WTC11 (cell line): ENCODE results near the gene SCML1. TPM values are rescaled to one million over a fixed set of nuclear protein-coding genes. Genes with fewer than 3 reads are reported as not detected.

Experiments
- ATAC-seq: fragments of 200-7000 bp; cut with Tn5 transposase; 2 replicates; pipeline ENCODE4 v1.10.0; 2021; ENCODE audit warnings: mild to moderate bottlenecking, moderate library complexity
- CTCF ChIA-PET: fragments of 300-600 bp; sonication (Branson Sonifier 250); formaldehyde crosslinking; loops from one replicate; lab custom pipeline; 2021; ENCODE audit warnings: antibody characterized with exemption; lab: Charles Lee
- POLR2A ChIA-PET: fragments of 350-600 bp; sonication (Branson Sonifier 250); formaldehyde crosslinking; loops from one replicate; lab custom pipeline; 2021; ENCODE audit warnings: antibody characterized with exemption; lab: Charles Lee
- DNase-seq: peaks from one replicate; pipeline ENCODE4 v3.0.0; 2021; ENCODE audit warnings: low spot score
- H3K27ac Mint-ChIP-seq: 2 replicates; pipeline ENCODE4 v1.8.0; 2021; ENCODE audit warnings: mixed read lengths
- H3K27me3 Mint-ChIP-seq: 2 replicates; pipeline ENCODE4 v1.8.0; 2021; ENCODE audit warnings: low read depth, mild to moderate bottlenecking, moderate library complexity, mixed read lengths
- H3K36me3 Mint-ChIP-seq: 2 replicates; pipeline ENCODE4 v1.8.0; 2021; ENCODE audit warnings: mixed read lengths
- H3K4me1 Mint-ChIP-seq: 2 replicates; pipeline ENCODE4 v1.8.0; 2022; ENCODE audit warnings: mixed read lengths
- H3K4me3 Mint-ChIP-seq: 2 replicates; pipeline ENCODE4 v1.8.0; 2021; ENCODE audit warnings: mild to moderate bottlenecking, moderate library complexity, mixed read lengths
- H3K9me3 Mint-ChIP-seq: 2 replicates; pipeline ENCODE4 v1.8.0; 2021; ENCODE audit warnings: mixed read lengths
- ATF1 ChIP-seq: sonication (generic); formaldehyde crosslinking; IDR thresholded peaks from 2 replicates; pipeline ENCODE4 v1.8.1; 2023; ENCODE audit warnings: mild to moderate bottlenecking, moderate library complexity, missing genetic modification reagents
- FOXP1 ChIP-seq: sonication (generic); formaldehyde crosslinking; IDR thresholded peaks from 2 replicates; pipeline ENCODE4 v1.8.0; 2022; ENCODE audit warnings: missing genetic modification reagents, mild to moderate bottlenecking, moderate library complexity, borderline replicate concordance
- GTF2I ChIP-seq: fragments of 250-450 bp; sonication (Bioruptor Pico); conservative IDR thresholded peaks from 2 replicates; pipeline ENCODE4 v1.4.0; 2021; ENCODE audit warnings: mild to moderate bottlenecking
- IRF2 ChIP-seq: sonication (generic); formaldehyde crosslinking; IDR thresholded peaks from 2 replicates; pipeline ENCODE4 v1.8.0; 2022; ENCODE audit warnings: low read depth, missing genetic modification reagents, borderline replicate concordance
- JAZF1 ChIP-seq: fragments of 250-450 bp; sonication (Bioruptor Pico); IDR thresholded peaks from 2 replicates; pipeline ENCODE4 v1.9.0; 2021; ENCODE audit warnings: moderate library complexity, mild to moderate bottlenecking, inconsistent platforms
- RELA ChIP-seq: sonication (generic); formaldehyde crosslinking; IDR thresholded peaks from 2 replicates; pipeline ENCODE4 v1.8.1; 2022; ENCODE audit warnings: missing genetic modification reagents, mild to moderate bottlenecking, borderline replicate concordance
- SOX15 ChIP-seq: fragments of 250-450 bp; sonication (Bioruptor Pico); IDR thresholded peaks from 2 replicates; pipeline ENCODE4 v1.9.0; 2021; ENCODE audit warnings: mild to moderate bottlenecking
- TCF7 ChIP-seq: sonication (generic); formaldehyde crosslinking; IDR thresholded peaks from 2 replicates; pipeline ENCODE4 v1.8.0; 2022; ENCODE audit warnings: mild to moderate bottlenecking, low read depth, missing genetic modification reagents, moderate library complexity
- ZNF317 ChIP-seq: sonication (generic); formaldehyde crosslinking; IDR thresholded peaks from 2 replicates; pipeline ENCODE4 v1.8.1; 2023; ENCODE audit warnings: low read depth, mild to moderate bottlenecking, moderate library complexity, missing genetic modification reagents, borderline replicate concordance
- ZNF416 ChIP-seq: fragments of 250-450 bp; sonication (Bioruptor Pico); IDR thresholded peaks from 2 replicates; pipeline ENCODE4 v1.9.0; 2021; ENCODE audit warnings: mild to moderate bottlenecking, inconsistent platforms
- ZNF671 ChIP-seq: fragments of 250-450 bp; sonication (Bioruptor Pico); IDR thresholded peaks from 2 replicates; pipeline ENCODE4 v1.8.0; 2021; ENCODE audit warnings: mild to moderate bottlenecking
- total RNA-seq: library from RNA; stranded (reverse); gene quantifications from 3 replicates; pipeline ENCODE4 v1.2.3, GENCODE V29; 2021
- TF ChIP-seq, protein P1 (sequence below): sonication (generic); formaldehyde crosslinking; IDR thresholded peaks from 2 replicates; pipeline ENCODE4 v1.8.0; 2022; ENCODE audit warnings: mild to moderate bottlenecking, missing genetic modification reagents
- TF ChIP-seq, protein P2 (sequence below): sonication (generic); formaldehyde crosslinking; IDR thresholded peaks from 2 replicates; pipeline ENCODE4 v1.8.1; 2023; ENCODE audit warnings: mild to moderate bottlenecking, missing genetic modification reagents, moderate library complexity
- TF ChIP-seq, protein P3 (sequence below): sonication (generic); formaldehyde crosslinking; IDR thresholded peaks from 2 replicates; pipeline ENCODE4 v1.8.1; 2023; ENCODE audit warnings: mild to moderate bottlenecking, missing genetic modification reagents
- TF ChIP-seq, protein P4 (sequence below): sonication (generic); formaldehyde crosslinking; IDR thresholded peaks from 2 replicates; pipeline ENCODE4 v1.8.1; 2023; ENCODE audit warnings: mild to moderate bottlenecking, missing genetic modification reagents, moderate library complexity
- TF ChIP-seq, protein P5 (sequence below): sonication (generic); formaldehyde crosslinking; IDR thresholded peaks from 2 replicates; pipeline ENCODE4 v1.8.1; 2022; ENCODE audit warnings: mild to moderate bottlenecking, moderate library complexity, missing genetic modification reagents
- TF ChIP-seq, protein P6 (sequence below): sonication (generic); formaldehyde crosslinking; IDR thresholded peaks from 2 replicates; pipeline ENCODE4 v1.8.0; 2022; ENCODE audit warnings: mild to moderate bottlenecking, missing genetic modification reagents
- TF ChIP-seq, protein P7 (sequence below): fragments of 250-450 bp; sonication (Bioruptor Pico); IDR thresholded peaks from 2 replicates; pipeline ENCODE4 v1.8.0; 2021; ENCODE audit warnings: mild to moderate bottlenecking
- TF ChIP-seq, protein P8 (sequence below): fragments of 250-450 bp; sonication (Bioruptor Pico); IDR thresholded peaks from 2 replicates; pipeline ENCODE4 v1.9.0; 2021; ENCODE audit warnings: moderate library complexity, mild to moderate bottlenecking, inconsistent platforms, borderline replicate concordance
- TF ChIP-seq, protein P9 (sequence below): sonication (generic); formaldehyde crosslinking; conservative IDR thresholded peaks from 2 replicates; pipeline ENCODE4 v1.8.1; 2023; ENCODE audit warnings: mild to moderate bottlenecking, low read depth, missing genetic modification reagents, moderate library complexity

The SCML1 gene
- total RNA-seq, 1 experiment from 2014 or later = 2.3 TPM

DNA sequence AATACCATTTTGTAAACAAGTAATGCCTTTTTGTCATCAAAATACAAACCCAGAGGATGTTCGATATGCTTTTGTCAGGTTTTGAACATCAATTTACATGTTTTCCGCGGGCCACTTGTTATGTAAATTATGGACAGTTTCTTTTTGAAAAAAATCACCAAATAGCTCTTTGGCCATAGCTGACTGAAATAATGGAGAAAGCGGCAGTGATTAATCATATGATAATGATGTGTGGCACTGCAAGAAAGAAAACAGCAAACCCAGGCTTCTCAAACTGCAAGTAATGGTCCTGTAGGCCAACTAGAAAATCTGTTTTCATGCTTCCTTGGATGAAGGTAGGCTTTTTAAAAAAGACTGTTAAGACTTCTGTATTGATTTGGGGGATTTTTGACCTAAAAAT is 15.6 kb upstream of the SCML1 start (continued):
- TF ChIP-seq SOX15 (CRISPR knock-in tag) (no peak), TCF7 (CRISPR knock-in tag) (no peak), ZNF317 (CRISPR knock-in tag) (no peak), FOXP1 (no peak)
- TF ChIP-seq, protein P1, sequence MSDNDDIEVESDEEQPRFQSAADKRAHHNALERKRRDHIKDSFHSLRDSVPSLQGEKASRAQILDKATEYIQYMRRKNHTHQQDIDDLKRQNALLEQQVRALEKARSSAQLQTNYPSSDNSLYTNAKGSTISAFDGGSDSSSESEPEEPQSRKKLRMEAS (CRISPR knock-in tag) = no peak

DNA sequence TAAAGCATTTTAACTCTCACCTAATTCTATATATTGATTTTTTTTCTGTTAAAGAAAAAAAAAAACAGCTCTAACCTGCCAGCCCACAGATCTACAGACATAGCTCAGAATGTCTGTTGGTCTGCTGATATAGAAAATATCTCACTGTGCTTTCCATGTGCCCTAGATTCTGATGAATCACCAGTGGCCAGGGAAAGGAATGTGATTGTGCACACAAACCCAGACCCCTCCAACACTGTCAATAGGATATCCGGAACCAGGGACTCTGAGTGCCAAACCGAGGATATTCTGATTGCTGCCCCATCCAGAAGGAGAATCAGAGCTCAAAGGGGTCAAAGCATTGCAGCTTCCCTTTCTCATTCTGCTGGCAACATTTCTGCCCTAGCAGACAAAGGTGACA is 12.1 kb upstream of the SCML1 start:
- POLR2A ChIA-PET = no interaction called here
- ATAC-seq (no peak), DNase-seq (no peak)
- H3K4me1 Mint-ChIP-seq = peaks cover 18% of the 10 kb centered on the region
- TF ChIP-seq, protein P2, sequence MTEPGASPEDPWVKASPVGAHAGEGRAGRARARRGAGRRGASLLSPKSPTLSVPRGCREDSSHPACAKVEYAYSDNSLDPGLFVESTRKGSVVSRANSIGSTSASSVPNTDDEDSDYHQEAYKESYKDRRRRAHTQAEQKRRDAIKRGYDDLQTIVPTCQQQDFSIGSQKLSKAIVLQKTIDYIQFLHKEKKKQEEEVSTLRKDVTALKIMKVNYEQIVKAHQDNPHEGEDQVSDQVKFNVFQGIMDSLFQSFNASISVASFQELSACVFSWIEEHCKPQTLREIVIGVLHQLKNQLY (CRISPR knock-in tag) = no peak
- TF ChIP-seq, protein P3, sequence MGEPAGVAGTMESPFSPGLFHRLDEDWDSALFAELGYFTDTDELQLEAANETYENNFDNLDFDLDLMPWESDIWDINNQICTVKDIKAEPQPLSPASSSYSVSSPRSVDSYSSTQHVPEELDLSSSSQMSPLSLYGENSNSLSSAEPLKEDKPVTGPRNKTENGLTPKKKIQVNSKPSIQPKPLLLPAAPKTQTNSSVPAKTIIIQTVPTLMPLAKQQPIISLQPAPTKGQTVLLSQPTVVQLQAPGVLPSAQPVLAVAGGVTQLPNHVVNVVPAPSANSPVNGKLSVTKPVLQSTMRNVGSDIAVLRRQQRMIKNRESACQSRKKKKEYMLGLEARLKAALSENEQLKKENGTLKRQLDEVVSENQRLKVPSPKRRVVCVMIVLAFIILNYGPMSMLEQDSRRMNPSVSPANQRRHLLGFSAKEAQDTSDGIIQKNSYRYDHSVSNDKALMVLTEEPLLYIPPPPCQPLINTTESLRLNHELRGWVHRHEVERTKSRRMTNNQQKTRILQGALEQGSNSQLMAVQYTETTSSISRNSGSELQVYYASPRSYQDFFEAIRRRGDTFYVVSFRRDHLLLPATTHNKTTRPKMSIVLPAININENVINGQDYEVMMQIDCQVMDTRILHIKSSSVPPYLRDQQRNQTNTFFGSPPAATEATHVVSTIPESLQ (CRISPR knock-in tag) = no peak
- TF ChIP-seq IRF2 (CRISPR knock-in tag) (no peak), ATF1 (CRISPR knock-in tag) (no peak), ZNF416 (no peak)
- TF ChIP-seq, protein P4, sequence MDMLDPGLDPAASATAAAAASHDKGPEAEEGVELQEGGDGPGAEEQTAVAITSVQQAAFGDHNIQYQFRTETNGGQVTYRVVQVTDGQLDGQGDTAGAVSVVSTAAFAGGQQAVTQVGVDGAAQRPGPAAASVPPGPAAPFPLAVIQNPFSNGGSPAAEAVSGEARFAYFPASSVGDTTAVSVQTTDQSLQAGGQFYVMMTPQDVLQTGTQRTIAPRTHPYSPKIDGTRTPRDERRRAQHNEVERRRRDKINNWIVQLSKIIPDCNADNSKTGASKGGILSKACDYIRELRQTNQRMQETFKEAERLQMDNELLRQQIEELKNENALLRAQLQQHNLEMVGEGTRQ (CRISPR knock-in tag) = no peak
- TF ChIP-seq, protein P5, sequence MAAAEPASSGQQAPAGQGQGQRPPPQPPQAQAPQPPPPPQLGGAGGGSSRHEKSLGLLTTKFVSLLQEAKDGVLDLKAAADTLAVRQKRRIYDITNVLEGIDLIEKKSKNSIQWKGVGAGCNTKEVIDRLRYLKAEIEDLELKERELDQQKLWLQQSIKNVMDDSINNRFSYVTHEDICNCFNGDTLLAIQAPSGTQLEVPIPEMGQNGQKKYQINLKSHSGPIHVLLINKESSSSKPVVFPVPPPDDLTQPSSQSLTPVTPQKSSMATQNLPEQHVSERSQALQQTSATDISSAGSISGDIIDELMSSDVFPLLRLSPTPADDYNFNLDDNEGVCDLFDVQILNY (CRISPR knock-in tag) = no peak
- TF ChIP-seq, protein P6, sequence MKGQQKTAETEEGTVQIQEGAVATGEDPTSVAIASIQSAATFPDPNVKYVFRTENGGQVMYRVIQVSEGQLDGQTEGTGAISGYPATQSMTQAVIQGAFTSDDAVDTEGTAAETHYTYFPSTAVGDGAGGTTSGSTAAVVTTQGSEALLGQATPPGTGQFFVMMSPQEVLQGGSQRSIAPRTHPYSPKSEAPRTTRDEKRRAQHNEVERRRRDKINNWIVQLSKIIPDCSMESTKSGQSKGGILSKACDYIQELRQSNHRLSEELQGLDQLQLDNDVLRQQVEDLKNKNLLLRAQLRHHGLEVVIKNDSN = no peak
- TF ChIP-seq, protein P7, sequence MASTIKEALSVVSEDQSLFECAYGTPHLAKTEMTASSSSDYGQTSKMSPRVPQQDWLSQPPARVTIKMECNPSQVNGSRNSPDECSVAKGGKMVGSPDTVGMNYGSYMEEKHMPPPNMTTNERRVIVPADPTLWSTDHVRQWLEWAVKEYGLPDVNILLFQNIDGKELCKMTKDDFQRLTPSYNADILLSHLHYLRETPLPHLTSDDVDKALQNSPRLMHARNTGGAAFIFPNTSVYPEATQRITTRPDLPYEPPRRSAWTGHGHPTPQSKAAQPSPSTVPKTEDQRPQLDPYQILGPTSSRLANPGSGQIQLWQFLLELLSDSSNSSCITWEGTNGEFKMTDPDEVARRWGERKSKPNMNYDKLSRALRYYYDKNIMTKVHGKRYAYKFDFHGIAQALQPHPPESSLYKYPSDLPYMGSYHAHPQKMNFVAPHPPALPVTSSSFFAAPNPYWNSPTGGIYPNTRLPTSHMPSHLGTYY (CRISPR knock-in tag) = no peak
- peaks cover 19% of the 10 kb centered on the region for H3K27me3 Mint-ChIP-seq
- H3K4me3 Mint-ChIP-seq = no peak overlapping the region
- H3K9me3 Mint-ChIP-seq = no peaks in the 10 kb centered on the region
- H3K27ac Mint-ChIP-seq = no peak overlapping the region
- no peaks in the 10 kb centered on the region for H3K36me3 Mint-ChIP-seq
- CTCF ChIA-PET = no interaction called here

DNA sequence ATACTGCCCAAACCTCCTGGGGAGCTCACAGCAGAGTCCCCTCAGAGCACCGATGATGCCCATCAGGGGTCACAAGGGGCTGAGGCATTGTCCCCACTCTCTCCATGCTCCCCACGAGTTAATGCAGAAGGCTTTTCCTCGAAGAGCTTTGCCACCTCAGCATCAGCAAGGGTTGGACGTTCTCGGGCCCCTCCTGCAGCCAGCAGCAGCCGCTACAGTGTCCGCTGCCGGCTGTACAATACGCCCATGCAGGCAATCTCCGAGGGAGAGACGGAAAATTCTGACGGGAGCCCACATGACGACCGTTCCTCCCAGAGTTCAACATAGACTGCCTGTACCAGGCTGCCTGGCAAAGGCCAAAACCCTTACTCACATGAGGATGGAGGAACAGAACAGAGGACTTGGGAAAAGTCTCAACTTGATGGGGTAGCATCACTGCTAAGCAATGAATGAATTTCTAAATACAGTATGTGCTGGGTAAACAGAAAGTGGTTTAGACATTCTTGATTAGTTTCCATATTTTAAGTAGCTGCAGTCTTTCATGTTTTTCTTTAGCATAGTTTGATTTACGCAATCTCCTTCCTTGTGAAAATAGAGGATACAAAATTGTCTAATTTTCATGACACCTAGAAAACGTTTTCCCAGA is 5.0 kb upstream of the SCML1 start:
- H3K4me3 Mint-ChIP-seq = no peak overlapping the region
- no peak for DNase-seq
- no peaks in the 10 kb centered on the region for H3K36me3 Mint-ChIP-seq
- no peaks in the 10 kb centered on the region; the same call in 1 of the 2 replicates for H3K27me3 Mint-ChIP-seq
- CTCF ChIA-PET = no interaction called here
- H3K27ac Mint-ChIP-seq = no peak overlapping the region
- POLR2A ChIA-PET = no interaction called here
- ATAC-seq = no peak
- no peaks in the 10 kb centered on the region for H3K9me3 Mint-ChIP-seq
- H3K4me1 Mint-ChIP-seq = 0 out of 2 replicates have a peak, but pooled peaks cover 4% of the 10 kb centered on the region
- TF ChIP-seq ZNF671 (CRISPR knock-in tag) (no peak), GTF2I (CRISPR knock-in tag) (no peak), RELA (CRISPR knock-in tag) (no peak), JAZF1 (CRISPR knock-in tag) (no peak)
- TF ChIP-seq, protein P8, sequence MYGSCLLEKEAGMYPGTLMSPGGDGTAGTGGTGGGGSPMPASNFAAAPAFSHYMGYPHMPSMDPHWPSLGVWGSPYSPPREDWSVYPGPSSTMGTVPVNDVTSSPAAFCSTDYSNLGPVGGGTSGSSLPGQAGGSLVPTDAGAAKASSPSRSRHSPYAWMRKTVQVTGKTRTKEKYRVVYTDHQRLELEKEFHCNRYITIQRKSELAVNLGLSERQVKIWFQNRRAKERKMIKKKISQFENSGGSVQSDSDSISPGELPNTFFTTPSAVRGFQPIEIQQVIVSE (CRISPR knock-in tag) = no peak
- TF ChIP-seq, protein P9, sequence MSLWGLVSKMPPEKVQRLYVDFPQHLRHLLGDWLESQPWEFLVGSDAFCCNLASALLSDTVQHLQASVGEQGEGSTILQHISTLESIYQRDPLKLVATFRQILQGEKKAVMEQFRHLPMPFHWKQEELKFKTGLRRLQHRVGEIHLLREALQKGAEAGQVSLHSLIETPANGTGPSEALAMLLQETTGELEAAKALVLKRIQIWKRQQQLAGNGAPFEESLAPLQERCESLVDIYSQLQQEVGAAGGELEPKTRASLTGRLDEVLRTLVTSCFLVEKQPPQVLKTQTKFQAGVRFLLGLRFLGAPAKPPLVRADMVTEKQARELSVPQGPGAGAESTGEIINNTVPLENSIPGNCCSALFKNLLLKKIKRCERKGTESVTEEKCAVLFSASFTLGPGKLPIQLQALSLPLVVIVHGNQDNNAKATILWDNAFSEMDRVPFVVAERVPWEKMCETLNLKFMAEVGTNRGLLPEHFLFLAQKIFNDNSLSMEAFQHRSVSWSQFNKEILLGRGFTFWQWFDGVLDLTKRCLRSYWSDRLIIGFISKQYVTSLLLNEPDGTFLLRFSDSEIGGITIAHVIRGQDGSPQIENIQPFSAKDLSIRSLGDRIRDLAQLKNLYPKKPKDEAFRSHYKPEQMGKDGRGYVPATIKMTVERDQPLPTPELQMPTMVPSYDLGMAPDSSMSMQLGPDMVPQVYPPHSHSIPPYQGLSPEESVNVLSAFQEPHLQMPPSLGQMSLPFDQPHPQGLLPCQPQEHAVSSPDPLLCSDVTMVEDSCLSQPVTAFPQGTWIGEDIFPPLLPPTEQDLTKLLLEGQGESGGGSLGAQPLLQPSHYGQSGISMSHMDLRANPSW = no peak
